CMK (cell line): ENCODE results near the gene STXBP4.
"Not testable (repeated sequence)": the region's sequence is repeated elsewhere in the genome, so short reads cannot be mapped to it uniquely, and the experiment has no call there.

Experiments used
- DNase-seq: peaks from one replicate; pipeline ENCODE4 v3.0.0-alpha.2; 2010; ENCODE audit warnings: low read depth

Gene STXBP4

DNA sequence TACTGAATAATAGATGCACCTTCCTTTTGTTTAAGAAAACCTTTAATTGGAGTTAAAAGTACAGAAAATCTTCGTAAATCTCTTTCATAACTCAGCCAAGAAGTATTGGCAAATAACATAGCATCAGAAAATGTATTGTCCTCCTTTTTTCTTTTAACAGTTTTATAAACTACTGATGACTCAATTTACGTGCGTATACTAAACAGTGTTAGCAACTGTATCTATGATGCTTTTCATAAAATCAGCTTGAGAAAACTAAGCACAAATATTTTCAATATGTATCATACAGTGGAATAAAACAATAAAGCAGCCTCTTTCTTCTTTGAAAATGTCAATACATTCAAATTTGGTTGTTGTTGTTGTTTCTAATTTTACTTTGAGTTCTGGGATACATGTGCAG, 88.6 kb downstream of the STXBP4 start:
- no peak for DNase-seq

DNA sequence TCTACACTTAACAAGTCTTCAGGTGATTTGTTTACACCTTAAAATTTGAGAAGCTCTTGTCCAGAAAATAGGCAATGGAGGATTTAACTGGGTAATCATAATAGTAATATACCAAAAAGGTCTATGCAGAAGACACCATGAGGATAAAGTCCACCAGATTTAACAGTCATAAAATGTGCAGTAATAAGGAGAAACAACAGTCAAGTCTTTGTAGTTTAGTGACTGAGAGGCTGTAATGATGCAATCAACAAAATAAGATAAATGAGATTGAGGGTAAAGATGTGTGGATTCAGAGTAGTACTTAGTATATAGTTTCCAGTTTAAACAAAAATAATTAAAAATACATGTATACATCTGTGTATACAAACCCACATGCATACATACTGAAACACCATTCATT, 91.2 kb downstream of the STXBP4 start:
- DNase-seq = no peak

- no peak for DNase-seq
Observed at GRCh38 chr17:55062921-55063320, 94.4 kb downstream of the STXBP4 start.

DNA sequence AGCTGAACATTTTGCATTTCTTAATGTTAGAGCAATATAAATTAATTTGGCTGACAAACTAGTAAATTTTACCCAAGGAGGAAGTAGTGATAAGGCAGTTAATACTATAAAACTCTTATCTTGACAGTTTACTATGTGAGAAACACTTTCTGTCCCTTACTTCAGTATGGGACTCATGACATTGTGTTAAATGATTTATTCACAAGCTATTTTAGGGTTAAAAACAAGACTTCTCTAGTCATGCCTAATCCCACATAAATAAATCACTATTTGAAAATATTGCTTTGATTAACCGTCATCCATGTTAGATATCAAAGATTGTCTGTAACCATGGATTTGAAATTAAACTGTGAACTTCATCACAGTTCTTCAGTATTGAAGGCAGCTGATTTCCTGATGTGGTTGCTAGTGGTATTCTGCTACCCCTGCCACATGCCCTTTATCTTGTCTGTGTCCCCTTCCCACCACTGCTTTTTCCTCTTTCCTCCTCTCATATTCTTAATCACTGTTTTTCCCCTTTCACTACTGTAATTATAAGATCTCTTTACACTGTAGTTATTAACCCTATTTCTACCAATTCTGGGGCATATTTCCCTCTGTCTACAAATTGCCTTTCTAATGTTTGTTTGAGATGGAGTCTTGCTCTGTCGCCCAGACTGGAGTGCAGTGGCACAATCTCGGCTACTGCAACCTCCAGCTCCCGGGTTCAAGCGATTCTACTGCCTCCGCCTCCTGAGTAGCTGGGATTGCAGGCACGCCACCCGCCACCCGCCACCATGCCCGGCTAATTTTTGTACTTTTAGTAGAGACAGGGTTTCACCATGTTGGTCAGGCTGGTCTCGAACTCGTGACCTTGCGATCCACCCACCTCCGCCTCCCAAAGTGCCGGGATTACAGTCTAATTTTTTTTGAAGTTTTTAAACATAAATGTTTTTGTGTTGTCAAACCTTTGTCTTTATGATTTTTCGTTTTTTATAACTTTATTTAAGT, 95.6 kb downstream of the STXBP4 start:
- no peak for DNase-seq

- no peak for DNase-seq
Observed at GRCh38 chr17:55067697-55068439, 99.3 kb downstream of the STXBP4 start.

DNA sequence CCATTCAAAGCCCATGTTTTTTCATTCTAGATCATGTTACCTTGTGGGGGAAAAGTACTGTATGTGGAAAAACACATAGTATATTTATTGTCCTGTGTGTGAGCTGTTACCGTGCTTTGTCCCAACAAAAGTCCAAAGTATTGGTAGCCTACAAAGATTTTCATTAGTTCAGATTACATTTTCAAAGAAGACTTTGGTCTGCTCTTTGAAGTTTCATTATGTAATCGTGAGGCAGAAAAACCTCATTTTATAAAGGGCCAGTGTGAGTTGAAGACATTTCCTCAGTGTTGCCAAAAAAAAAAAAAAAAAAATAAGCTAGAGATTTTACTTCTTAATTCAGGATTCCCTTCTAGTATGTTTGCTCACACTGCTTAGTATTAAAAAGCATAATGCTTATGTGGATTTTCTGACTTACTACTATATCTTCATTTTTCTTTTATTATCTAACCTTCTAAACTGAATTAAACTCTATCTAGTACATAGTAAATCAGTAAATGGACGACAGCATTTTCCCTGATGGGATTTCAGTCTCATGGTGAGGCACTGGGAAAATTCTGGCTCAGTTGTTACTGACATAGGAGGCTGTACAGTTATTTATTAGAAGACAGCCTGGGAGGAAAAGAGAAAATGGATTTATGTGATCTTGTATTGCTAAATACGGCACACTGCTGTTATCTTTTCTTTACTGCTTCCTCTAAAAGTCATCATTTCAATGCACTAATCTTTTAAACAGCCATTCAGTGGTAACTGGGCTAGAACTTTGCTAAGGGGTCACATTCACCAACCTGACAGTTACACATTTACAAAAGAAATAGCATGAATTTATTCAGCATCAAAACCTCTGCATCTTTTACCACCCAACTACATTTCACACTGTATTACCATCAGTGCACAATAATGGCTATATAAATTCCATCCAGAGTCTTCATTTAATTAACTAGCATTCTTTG, 100.6 kb downstream of the STXBP4 start:
- DNase-seq = no peak

DNA sequence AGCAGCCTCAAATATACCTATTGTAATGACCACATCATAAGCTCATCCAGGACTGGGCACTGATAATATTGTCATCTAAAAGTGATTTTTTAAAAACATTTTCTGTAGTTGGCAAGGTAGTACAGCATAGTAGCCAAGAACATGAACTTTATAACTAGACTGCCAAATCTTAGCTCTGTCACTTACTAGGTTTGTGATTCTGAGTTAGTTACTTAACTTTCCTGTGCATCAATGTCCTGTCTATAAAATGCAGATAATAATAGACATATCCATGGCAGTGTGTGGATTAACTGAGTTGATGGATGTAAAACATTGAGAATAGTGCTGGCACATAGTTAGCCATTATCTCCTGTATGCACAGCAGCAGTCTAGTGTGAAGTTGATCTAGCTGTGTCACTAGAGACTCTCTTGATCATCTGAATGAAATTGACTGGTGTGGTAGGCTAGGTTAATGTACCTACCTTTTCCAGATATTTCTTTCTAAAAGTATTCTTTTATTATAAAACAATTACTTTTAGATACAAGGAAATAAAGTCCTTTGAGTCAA, 101.5 kb downstream of the STXBP4 start:
- no peak for DNase-seq

- DNase-seq = no peak
Observed at GRCh38 chr17:55072898-55073297, 104.3 kb downstream of the STXBP4 start.

DNA sequence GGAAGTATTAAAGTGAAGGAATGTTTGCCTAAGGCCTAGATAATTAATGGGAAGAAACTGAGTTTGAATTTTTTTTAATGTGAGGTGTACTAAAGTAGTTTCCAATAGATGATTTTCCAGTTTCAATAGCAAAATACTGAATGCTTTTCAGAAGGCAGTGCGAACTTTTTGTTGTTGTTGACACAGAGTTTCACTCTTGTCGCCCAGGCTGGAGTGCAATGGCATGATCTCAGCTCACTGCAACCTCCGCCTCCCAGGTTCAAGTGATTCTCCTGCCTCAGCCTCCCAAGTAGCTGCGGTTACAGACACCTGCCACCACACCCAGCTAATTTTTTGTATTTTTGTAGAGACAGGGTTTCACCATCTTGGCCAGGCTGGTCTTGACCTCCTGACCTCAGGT, 104.9 kb downstream of the STXBP4 start:
- not testable (repeated sequence) for DNase-seq

DNA sequence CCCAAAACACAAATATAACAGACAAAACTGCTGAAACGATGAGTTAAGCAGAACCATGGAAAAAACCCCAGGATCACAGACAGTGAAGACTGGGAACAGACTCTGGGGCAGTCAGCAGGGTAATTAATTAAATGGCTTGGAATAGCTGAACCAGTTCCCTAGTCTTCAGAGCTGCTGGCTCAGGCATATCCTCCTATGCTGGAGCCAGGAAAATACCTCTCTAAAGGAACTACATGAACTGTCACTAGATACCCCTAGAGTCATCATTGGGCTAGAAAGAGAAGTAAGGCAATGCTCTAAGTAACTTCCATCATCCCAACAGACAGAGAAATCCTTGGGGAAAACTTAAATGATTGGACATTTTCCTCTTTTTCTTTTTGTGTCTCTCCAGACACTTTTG, 113.0 kb downstream of the STXBP4 start:
- no peak for DNase-seq

DNA sequence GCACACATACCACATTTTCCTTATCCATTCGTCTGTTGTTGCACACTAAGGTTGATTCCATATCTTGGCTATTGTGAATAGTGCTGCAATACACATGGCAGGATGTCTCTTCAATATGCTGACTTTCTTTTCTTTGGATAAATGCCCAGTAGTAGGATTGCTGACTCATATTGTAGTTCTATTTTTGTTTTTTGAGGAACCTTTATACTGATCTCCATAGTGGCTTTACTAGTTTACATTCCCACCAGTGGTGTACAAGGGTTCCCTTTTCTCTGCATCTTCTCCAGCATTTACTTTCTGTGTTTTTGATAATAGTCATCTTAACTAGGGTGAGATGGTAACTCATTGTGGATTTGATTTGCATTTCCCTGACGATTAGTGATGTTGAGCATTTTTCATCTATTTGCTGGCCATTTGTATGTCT, 118.1 kb downstream of the STXBP4 start:
- DNase-seq = no peak

DNA sequence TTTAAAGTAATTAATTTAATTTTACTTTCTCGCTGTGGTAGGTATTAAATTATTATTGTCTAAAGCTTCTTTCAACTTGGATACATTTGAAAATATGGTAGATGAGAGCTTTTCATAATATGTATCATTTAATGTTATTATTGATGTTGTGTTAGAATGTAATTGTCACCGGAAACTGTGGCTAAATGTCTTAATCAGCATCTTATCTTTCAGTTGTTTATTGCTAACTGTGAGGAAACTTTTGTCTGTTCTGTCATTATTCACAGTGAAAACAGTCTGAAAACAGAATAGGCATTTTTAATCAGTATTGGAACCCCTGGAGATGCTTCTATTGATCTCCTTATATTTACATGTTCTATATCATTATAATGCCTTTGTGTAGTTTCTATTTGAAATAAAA, 120.7 kb downstream of the STXBP4 start:
- DNase-seq = no peak

GRCh38 chr17:55090079-55090492, 121.5 kb downstream of the STXBP4 start:
- no peak for DNase-seq

DNA sequence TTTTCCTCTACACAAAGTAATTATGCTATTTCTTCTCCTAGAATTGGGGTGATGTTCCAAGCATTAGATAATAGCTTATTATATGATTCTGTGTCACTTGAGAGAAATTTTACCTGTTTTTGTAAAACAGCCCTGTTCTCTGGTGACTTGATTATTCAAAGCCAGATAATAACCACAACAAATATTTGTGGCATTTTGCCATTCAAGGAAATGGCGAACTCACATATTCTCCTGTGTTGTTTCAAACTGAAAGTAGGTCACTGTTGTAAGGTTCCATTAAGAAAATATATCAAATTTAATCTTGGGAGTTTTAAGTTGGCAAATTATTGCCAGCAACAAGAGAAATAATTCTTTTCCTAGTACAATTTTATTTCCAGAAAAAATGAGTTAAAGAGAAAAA, 124.8 kb downstream of the STXBP4 start:
- no peak for DNase-seq

- no peak for DNase-seq
Observed at GRCh38 chr17:55098765-55099164, 130.2 kb downstream of the STXBP4 start.

- DNase-seq = no peak
Observed at GRCh38 chr17:55110521-55110920, 142.0 kb downstream of the STXBP4 start.

DNA sequence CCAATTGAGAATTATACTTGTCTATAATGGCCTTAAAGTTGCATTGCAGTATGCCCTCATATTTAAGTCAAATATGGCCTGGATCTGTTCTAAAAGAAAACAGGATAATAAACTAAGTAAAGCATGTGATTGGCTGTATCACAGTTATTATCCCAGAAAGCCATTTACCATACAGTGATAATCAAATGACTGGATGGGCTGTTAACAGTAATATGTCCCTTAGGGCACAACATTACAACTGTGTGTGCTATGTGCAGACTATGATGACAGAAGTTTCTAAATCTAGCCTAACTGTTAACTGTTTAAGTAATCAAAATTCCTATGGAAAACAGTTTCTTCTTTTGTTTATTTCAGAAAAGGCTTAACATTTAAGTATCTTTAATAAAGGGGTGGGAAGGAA, 145.7 kb downstream of the STXBP4 start:
- no peak for DNase-seq

DNA sequence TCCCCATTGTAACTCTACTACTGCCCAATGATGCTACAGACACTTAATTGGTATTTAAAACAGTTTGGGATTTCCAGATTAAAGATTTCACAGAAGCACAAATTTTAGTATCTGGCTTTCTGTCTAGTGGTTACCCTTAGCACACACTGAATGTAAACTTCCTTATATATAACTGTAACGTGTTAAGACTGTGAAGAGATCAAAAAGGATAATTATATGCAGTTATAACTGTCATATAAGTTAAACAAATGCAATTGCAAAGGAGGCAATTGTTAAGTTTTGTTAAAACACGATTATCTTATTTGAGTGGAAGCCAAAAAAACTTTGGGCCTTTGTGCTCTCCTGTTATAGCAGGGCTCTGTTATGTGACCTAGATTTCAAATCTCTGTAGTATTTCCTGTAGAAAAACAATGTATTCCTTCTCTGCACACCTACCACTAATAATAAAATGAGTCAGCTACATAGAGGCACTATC, 147.9 kb downstream of the STXBP4 start:
- DNase-seq = no peak

GRCh38 chr17:55117164-55117563, 148.6 kb downstream of the STXBP4 start:
- no peak for DNase-seq

DNA sequence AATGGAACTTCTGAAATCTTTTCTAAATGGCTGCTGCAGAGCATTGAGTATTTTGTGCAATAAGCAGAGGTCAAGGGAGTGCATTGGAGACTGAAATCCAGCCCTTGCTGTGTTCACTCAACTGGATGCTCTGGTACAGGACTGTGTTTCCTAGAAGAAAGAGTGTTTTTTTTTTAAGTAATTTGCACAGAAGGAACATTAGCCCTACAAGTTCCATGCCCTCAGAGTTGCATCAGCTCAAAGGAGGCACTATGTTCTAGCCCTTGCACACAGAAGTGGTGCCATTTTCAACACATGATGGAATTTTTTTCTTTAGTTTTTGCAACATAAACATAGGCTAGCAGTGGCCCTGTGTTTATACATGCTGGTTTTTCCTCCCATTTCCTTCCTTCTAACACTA, 152.1 kb downstream of the STXBP4 start:
- no peak for DNase-seq

DNA sequence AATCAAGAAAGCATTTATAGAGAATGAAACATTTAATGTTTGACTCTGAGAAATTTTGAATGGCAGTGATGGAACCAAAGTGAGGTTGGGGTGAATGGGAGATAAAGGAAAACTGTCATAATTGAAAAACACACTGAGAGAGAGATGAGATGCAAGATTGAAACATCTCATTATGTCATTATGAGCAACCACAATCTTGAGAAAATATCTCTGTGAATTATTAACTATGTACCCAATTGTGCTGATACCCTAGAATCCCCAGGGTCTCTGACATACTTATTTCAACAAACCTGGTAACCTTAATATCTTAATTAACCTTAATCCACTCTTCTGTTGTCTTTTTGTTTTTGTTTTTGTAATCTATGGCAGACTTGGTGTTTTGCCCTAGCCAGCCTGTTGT, 152.7 kb downstream of the STXBP4 start:
- DNase-seq = no peak

DNA sequence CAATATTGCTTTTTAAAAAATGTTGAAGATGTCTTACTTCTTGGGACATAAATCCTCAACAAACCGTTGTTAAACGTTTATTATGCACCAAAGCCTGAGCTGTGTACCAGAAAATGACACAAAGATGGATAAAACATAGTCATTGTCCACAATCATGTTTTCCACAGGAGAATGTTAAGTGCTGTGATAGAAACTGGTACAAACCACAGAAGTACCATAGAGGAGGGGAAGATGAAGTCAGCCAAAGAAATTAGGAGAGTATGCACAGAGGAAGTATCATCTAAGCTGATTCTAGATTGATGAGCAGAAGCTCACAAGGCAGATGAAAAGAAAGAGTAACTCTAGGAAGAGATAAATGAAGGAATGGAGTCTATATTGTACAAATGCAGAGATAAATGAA, 153.5 kb downstream of the STXBP4 start:
- DNase-seq = no peak
